Kidney epithelial cell (primary cell): ENCODE measurements around the gene KIAA1671. TPM values are rescaled to one million over a fixed set of nuclear protein-coding genes. Genes with fewer than 3 reads are reported as not detected.

Experiments
- DNase-seq: peaks from one replicate; pipeline ENCODE4 v3.0.0-alpha.2; 2010; ENCODE audit warnings: low read depth
- H3K27me3 ChIP-seq: 2 replicates; pipeline ENCODE4 v1.6.0; 2011; ENCODE audit warnings: low read length; ENCODE audit not compliant: control insufficient read depth, insufficient read depth
- H3K36me3 ChIP-seq: 2 replicates; pipeline ENCODE4 v1.5.1; 2011; ENCODE audit warnings: low read length; ENCODE audit not compliant: control insufficient read depth, insufficient read depth
- H3K4me3 ChIP-seq: 2 replicates; pipeline ENCODE4 v1.5.1; 2011; ENCODE audit warnings: low read depth, mild to moderate bottlenecking, control low read depth, low read length
- total RNA-seq: library from RNA; depleted of rRNA; stranded (reverse); fragments of >200 nt; gene quantifications from 2 replicates; pipeline ENCODE4 v1.2.3, GENCODE V29; 2015
- TF ChIP-seq, protein P1 (sequence below): IDR thresholded peaks from 2 replicates; pipeline ENCODE4 v1.5.1; 2011; ENCODE audit warnings: mild to moderate bottlenecking, moderate library complexity, low read length, control low read depth, inconsistent platforms; ENCODE audit not compliant: insufficient read depth, poor library complexity, severe bottlenecking

The KIAA1671 gene
- total RNA-seq, 1 donor from 2014 or later = 32.3 TPM

DNA sequence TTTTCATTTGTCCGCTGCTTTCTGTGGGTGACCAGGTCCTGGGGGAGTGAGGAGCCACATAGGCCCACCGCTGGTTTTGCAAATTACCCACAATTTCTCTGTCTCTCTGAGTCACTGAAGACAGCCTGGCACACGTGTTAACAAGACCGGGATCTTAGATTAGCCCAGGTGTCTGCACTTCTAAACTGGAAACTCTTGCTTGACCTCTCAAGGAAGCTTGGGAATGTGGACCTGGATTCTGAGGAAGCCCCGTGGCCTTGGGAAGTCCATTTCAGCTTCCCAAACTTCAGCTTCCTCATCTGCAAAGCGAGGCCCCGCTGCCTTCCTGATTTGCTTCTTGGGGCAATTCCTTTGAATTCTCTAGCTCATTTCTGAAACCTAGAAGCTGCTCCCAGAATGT, 119.9 kb downstream of the KIAA1671 start:
- DNase-seq = no peak
- TF ChIP-seq, protein P1, sequence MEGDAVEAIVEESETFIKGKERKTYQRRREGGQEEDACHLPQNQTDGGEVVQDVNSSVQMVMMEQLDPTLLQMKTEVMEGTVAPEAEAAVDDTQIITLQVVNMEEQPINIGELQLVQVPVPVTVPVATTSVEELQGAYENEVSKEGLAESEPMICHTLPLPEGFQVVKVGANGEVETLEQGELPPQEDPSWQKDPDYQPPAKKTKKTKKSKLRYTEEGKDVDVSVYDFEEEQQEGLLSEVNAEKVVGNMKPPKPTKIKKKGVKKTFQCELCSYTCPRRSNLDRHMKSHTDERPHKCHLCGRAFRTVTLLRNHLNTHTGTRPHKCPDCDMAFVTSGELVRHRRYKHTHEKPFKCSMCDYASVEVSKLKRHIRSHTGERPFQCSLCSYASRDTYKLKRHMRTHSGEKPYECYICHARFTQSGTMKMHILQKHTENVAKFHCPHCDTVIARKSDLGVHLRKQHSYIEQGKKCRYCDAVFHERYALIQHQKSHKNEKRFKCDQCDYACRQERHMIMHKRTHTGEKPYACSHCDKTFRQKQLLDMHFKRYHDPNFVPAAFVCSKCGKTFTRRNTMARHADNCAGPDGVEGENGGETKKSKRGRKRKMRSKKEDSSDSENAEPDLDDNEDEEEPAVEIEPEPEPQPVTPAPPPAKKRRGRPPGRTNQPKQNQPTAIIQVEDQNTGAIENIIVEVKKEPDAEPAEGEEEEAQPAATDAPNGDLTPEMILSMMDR = no peak
- H3K36me3 ChIP-seq = no peaks in the 10 kb centered on the region
- no peaks in the 10 kb centered on the region for H3K27me3 ChIP-seq
- no peak overlapping the region for H3K4me3 ChIP-seq

DNA sequence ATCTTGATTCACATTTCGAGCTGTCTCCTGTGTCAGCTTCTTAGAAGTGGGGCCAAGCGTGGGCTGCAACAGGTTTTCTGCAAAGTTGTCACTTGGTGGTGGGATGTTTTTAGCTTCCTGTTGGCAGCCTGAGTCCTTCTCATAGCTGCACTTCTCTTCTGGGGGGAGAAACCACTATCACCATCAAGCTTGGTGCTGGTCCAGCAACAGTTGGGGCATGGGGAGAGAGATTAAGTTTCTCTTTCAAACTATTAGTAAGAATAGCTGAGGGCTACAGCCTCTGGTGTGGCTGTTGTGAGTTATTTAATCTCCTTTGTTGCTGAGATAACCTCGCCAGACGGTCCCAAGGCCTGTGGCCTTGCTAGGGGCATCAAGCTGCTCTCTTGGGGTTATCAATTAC, 123.8 kb downstream of the KIAA1671 start:
- TF ChIP-seq, protein P1 = no peak
- Histone ChIP-seq H3K36me3 (no peaks in the 10 kb centered on the region), H3K27me3 (no peaks in the 10 kb centered on the region), H3K4me3 (no peak overlapping the region)
- no peak for DNase-seq

DNA sequence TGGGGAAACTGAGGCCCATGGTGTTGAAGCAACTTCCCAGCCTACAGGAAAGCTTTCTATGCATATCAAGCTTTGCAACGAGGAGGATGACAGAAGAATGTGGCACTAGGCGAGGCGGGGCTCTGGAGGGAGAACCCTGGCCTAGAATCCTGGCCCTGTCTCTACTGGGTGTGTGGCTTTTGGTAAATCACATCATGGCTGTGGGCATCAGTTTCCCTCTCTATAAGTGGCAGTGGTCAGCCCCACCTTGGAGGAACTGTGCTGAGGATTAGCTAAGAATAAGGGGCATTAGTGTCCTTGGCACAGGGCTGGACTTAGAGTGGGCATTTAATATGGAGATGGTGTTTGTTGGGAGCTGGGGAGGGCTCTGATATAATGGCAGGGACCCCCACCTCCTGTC, 124.5 kb downstream of the KIAA1671 start:
- no peak overlapping the region for H3K4me3 ChIP-seq
- TF ChIP-seq, protein P1 = no peak
- no peaks in the 10 kb centered on the region for H3K36me3 ChIP-seq
- H3K27me3 ChIP-seq = no peaks in the 10 kb centered on the region
- DNase-seq = no peak

DNA sequence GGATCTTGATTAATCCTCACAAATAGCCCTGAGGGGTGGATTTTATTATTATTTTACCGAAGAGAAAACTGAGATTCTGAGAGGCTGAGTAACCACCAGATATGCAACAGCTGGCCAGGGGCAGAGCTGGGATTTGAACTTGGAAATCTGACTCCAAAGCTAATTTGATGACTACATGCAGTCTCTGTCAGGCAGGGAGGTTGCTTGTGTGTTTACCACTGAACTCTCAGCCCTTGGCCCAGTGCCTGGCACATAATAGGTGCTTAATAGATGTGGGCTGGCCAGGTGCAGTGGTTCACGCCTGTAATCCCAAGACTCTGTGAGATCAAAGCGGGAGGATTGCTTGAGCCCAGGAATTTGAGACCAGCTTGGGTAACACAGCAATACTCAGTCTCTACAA, 125.4 kb downstream of the KIAA1671 start:
- no peak for DNase-seq
- no peaks in the 10 kb centered on the region for H3K36me3 ChIP-seq
- TF ChIP-seq, protein P1 = no peak
- H3K4me3 ChIP-seq = no peak overlapping the region
- no peaks in the 10 kb centered on the region for H3K27me3 ChIP-seq

DNA sequence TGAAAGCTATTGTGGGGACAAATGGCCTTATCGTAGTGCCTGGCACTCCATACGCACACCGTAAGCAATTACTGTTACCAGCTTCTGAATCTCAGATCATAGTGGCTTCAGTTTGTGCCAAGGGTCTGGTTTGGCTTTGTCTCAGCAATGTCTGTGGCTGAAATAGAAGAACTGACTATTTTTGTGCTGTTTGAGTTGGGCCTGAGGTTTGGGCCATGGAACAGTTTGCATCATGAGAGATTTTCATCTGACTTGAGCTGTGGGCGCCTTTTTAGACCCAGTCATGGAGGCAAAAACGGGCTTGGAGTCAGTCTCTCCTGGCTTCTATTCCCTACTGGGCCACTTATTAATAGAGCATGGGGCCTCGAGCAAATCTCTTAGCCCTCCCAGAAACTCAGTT, 126.1 kb downstream of the KIAA1671 start:
- H3K4me3 ChIP-seq = no peak overlapping the region
- DNase-seq = no peak
- no peaks in the 10 kb centered on the region for H3K36me3 ChIP-seq
- TF ChIP-seq, protein P1 = no peak
- no peaks in the 10 kb centered on the region for H3K27me3 ChIP-seq

DNA sequence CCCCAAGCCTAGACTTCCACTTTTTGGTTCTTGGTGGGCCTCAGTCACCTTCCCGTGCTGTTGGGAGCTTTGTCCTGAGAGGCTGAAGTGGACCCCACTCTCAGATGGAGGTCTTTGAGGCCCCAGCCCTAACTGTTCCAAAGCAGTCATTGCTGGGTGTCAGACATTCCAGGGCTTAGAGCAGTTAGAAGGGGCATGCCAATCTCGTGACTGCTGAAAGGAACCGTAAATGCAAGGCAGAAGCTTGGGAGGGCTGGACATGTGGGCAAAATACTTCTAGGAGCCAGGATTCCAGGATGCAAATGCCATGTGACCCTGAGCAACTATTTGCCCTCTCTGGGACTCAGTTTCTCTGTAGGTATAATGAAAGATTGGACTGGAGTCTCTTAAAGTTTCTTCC, 128.3 kb downstream of the KIAA1671 start:
- Histone ChIP-seq H3K4me3 (no peak overlapping the region), H3K36me3 (no peaks in the 10 kb centered on the region), H3K27me3 (no peaks in the 10 kb centered on the region)
- no peak for DNase-seq
- TF ChIP-seq, protein P1 = no peak
